GM19025 (cell line): ENCODE results near the gene MT1X.
"Not testable (repeated sequence)": the region's sequence is repeated elsewhere in the genome, so short reads cannot be mapped to it uniquely, and the experiment has no call there.

Experiments
- ATAC-seq: cut with Tn5 transposase; IDR thresholded peaks from one replicate; pipeline ENCODE4 v1.9.1; 2021; ENCODE audit warnings: mild to moderate bottlenecking, low read depth, moderate library complexity; ENCODE audit not compliant: unreplicated experiment

Gene MT1X

DNA sequence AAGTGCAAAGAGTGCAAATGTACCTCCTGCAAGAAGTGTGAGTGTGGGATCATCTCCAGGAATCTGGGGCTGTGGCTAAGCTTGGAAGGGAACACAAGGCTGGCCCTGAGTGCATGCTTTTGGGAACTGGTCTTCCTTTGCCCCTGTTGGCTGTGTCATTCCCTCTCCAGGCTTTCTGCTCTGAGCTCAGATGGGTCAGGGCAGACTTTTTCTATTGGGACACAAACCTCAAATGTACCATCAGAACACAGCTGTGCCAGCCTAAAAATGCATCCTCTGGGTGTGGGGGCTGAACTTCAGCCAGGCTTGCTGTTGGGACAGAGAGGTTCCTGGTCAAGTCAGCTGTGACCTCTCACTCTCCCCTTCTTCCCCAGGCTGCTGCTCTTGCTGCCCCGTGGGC is 29.7 kb upstream of the MT1X start:
- no peak for ATAC-seq

DNA sequence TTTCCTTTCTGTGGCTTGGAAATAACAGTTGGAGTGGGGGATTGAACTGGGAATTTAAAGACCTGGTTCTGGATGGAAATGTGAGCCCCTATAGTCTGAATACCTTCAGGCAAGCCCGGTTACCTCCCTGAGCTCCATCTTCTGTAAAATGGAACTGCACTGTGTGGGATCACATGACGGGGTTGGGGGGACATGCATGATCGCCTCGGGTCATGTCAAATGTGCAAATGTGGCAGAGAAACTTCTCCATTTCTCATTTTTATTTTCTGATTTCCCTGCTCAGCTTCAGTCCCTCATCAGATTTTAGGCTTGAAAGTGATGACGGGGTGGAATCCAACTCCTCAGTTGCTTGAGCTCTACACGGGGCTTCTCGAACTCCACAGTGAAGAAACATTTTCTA is 29.1 kb upstream of the MT1X start:
- ATAC-seq = no peak

DNA sequence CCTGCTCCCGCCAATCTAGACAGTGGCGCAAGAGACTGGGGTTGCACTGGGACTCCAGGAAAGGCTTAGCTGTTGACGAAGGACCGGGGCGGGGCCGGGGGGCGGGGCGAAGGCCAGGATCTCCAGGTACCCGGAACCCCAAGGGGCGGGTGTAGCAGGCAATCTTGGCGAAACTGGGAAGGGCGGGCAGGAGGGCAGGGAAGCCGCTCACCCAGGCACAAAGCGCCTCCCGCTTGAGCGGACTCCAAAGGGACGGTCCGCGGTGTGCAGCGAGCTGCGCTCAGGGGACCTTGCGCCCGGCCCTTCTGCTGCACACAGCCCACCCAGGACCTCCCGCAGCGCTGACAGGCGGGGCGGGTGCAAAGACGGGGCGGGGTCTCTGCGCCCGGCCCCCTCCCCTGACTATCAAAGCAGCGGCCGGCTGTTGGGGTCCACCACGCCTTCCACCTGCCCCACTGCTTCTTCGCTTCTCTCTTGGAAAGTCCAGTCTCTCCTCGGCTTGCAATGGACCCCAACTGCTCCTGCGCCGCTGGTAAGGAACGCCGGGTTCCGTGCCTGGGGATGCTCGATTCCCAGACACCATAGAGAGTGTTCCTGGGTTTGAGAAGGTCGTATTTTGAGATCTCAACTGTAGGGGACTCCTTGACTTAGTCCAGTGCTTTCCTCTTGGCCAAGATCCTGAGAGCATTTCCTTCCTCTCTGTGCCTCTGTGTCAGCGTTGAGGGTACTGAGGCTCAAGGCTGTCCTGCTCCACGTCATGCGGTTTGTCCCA is 24.5 kb upstream of the MT1X start, which contains the start of gene MT1F:
TSS of gene MT1F (plus strand) at position 405 of the 772 bp plus-strand sequence. CDS start at position 505, 100 bp downstream.
- no peak for ATAC-seq

DNA sequence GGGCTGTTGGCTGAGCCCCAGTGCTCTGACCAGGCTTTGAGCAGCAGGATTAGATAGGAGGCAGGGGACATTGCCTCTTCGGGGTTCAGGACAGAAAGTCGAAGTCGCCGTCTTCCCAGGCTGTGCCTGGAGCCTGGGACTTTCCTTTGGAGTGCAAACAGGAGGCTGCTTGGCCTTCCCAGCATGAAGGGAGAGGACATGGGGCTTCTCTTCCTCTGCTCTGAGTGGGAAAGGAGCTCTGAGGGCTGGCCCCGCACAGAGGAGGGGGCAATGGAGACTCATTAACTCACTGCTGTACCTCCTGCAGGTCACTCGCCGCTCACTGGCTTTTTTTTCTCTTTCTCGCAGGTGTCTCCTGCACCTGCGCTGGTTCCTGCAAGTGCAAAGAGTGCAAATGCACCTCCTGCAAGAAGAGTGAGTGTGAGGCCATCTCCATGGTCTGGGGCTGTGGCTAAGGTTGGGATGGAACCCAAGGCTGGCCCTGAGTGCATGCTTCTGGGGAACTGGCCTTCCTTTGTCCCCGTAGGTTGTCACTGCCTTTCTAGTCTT is 23.9 kb upstream of the MT1X start:
- no peak for ATAC-seq

DNA sequence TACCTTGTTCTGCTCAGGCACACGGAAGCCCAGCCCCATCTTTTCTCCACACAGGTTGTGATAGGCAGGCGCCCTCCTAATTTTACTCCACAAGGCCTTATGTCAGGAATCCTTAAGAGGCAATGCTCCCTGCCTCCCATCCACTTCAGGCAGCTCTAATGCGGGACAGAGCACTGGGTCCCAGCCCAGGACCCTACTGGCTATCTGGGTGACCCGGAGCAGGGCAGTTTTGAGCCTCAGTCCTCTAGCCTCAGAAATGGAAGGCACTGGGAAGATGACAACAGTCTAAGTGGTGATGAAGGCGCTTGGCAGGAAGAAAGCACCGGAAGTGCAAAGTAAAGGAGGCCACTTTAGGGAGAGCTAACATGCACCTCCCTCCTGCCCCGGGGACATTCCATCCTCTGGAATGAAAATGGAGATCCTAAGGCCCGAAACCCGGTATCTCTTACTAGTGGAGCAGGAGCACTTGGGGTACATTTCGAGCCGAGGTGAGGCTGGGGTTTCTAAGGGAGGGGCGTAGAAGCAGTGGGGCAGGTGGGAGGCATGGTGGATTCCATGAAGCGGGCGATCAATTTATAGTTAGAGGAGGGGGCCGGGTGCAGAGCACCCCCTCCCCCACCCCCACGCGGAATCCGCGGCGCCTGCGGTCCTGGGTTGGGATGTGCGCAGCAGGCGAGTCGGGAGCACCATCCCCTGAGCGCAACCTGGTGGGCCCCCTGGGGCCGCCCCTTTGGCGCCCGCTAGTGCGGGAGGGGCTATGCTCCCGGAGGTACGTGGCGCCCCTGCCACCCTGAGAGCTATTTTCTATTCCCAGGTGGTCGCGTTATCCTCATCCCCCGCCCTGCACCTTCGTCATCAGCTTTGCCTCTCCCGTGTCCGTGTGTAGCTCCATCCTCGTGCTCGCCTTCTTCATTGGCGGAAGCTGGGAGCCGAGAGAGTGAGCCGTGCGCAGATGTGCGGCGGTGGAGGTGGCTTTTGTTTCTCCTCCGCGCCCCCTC is 19.6 kb upstream of the MT1X start:
- ATAC-seq = no peak

GRCh38 chr16:56664506-56664905 is 17.8 kb upstream of the MT1X start:
- no peak for ATAC-seq

GRCh38 chr16:56665286-56666261 is 16.7 kb upstream of the MT1X start:
- ATAC-seq = not testable (repeated sequence)

- ATAC-seq = no peak
Observed at GRCh38 chr16:56667581-56668571, 14.4 kb upstream of the MT1X start, which contains the start of gene MT1G. MT1G (minus strand) TSS chr16:56668065; CDS start chr16:56667993, 72 bp downstream.

- no peak for ATAC-seq
Observed at GRCh38 chr16:56669005-56669839, 13.0 kb upstream of the MT1X start, which contains the start of gene MT1H. MT1H (plus strand) TSS chr16:56669814; CDS start chr16:56669885, 71 bp downstream.

- ATAC-seq = no peak
Observed at GRCh38 chr16:56669840-56670619, 12.2 kb upstream of the MT1X start.

DNA sequence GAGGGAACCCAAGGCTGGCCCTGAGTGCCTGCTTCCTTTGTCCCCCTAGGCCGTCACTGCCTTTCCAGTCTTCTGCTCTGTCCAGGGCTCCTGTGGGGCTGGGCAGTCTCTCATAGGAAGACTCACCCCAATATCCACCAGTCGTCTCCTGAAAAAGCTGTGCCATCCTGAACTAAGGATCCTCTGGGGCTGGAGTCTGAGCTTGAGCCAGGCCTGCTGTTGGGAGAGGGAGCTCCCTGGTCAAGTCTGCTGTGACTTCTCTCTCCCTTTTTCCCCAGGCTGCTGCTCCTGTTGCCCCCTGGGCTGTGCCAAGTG is 11.7 kb upstream of the MT1X start:
- ATAC-seq = no peak

GRCh38 chr16:56671691-56672090 is 10.6 kb upstream of the MT1X start:
- ATAC-seq = not testable (repeated sequence)

DNA sequence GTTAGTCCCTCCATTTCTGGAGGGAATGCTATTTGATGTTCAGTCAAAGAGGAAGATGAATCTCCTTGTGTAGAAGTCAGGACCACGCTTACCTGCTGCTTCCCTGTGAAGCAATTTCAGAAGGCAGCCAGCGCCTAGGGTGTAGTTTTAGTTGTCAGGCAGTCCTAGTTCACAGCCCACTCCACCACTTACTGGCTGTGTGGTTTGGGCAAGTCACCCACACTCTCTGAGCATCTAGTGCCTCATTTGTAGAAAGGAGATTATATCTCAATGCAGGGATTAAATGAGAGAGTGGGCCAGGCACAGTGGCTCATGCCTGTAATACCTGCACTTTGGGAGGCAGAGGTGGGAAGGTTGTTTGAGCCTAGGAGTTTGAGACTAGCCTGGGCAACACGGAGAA is 10.1 kb upstream of the MT1X start:
- ATAC-seq = not testable (repeated sequence)

DNA sequence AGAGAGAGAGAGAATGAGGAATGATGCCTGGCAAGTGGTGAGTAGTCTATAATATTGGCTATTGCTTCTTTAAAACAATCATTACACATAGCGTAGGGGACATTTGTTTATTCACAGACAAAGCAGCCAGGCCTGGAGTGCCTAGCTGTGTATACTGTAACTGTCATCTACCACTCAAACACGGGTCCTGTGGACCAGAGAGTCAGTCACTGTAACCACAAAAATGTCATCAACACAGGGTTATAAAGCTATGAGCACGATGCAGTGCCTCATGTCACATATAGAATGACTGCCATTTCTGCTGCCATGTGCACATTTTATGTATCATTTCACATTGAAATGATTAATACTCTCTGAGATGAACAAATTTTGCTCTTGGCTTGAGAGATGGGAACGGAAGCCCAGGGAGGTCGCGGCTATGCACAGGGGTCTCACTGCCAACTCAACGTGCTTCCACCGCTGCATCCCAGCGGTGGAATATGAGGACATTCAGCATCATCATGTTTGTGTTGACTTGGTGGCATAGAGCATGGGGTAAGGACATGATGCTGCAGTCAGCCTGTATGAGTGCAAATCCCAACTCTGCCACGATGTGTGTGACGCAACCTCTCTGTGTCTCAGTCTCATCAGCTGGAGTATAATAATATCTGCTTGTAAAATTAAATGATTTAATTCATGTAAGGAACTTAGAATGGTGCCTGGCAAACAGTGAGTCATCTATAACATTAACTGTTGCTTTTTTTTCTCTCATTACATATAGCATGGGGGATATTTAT is 9.3 kb upstream of the MT1X start:
- ATAC-seq = no peak

GRCh38 chr16:56673921-56674320 is 8.3 kb upstream of the MT1X start:
- ATAC-seq = no peak

- ATAC-seq = not testable (repeated sequence)
Observed at GRCh38 chr16:56674570-56674969, 7.7 kb upstream of the MT1X start.
